Small intestine (tissue), 7 donors: ENCODE data around the gene TAX1BP1. TPM values are rescaled to one million over a fixed set of nuclear protein-coding genes. Genes with fewer than 3 reads are reported as not detected.

Source experiments
- DNase-seq, 2 donors: peaks; one replicate each; pipeline versions ENCODE4 v3.0.0 to v3.0.0-alpha.2; 2013
- FAIRE-seq: peaks from 2 replicates; lab custom pipeline; 2012; peaks lifted over from hg19 to GRCh38; lab: Jason Lieb, UNC
- H3K27ac ChIP-seq, 3 donors: one replicate each; pipeline ENCODE4 v1.5.1; 2013; ENCODE audit warnings: low read length in 2 of 3, mild to moderate bottlenecking in 2 of 3, control low read depth in 1 of 3, inconsistent platforms in 1 of 3, low read depth in 1 of 3, moderate library complexity in 1 of 3
- H3K27me3 ChIP-seq, 3 donors: one replicate each; pipeline ENCODE4 v1.6.1; 2013; ENCODE audit warnings: low read length in 3 of 3, inconsistent platforms in 1 of 3; ENCODE audit not compliant: control insufficient read depth in 3 of 3, insufficient read depth in 3 of 3
- H3K36me3 ChIP-seq, 3 donors: one replicate each; pipeline ENCODE4 v1.6.1; 2013; ENCODE audit warnings: low read length in 3 of 3, inconsistent platforms in 1 of 3, low read depth in 1 of 3, mild to moderate bottlenecking in 1 of 3, moderate library complexity in 1 of 3; ENCODE audit not compliant: control insufficient read depth in 3 of 3, insufficient read depth in 2 of 3
- H3K4me1 ChIP-seq, 3 donors: one replicate each; pipeline ENCODE4 v1.6.1; 2013; ENCODE audit warnings: low read length in 2 of 3, inconsistent platforms in 1 of 3, low read depth in 1 of 3, mild to moderate bottlenecking in 1 of 3, moderate library complexity in 1 of 3; ENCODE audit not compliant: control insufficient read depth in 3 of 3, insufficient read depth in 2 of 3
- H3K4me3 ChIP-seq, 3 donors: one replicate each; pipeline ENCODE4 v1.5.1; 2013; ENCODE audit warnings: low read length in 3 of 3, control low read depth in 1 of 3, inconsistent platforms in 1 of 3, low read depth in 1 of 3, mild to moderate bottlenecking in 1 of 3, moderate library complexity in 1 of 3
- H3K9me3 ChIP-seq, 2 donors: one replicate each; pipeline ENCODE4 v1.6.1; 2013; ENCODE audit warnings: low read depth in 1 of 2, low read length in 1 of 2; ENCODE audit not compliant: control insufficient read depth in 2 of 2, insufficient read depth in 1 of 2
- WGBS, 3 donors: extraction: QIAGEN DNeasy Blood & Tissue Kit; methylation state at CpG; one replicate each; pipeline ENCODE4 v1.1.7; 2013; 5-methylcytosine and 5-hydroxymethylcytosine counted together
- polyA plus RNA-seq, 4 donors: library from polyadenylated mRNA; stranded (reverse) in 3 of 4; unstranded in 1 of 4; fragments of 200-250 nt in 3 of 4; fragments of 120-200 nt in 1 of 4; gene quantifications; one replicate each; pipeline versions ENCODE4 v1.2.1 to v1.2.3, GENCODE V29; 2013
- donor health status: healthy with polysubstance abuse.
- donor health status: control.
- donor health status: control.
- donor health status: Bipolar disorder and iron deficiency.
- donor health status: healthy.

TAX1BP1 gene
- polyA plus RNA-seq, 4 donors, result 60.8 to 96.6 (median 81.3) TPM

GRCh38 chr7:27861747-27862146, 121.8 kb downstream of the TAX1BP1 start:
- Histone ChIP-seq H3K36me3 (no peaks in the 10 kb centered on the region), H3K9me3 (no peaks in the 10 kb centered on the region), H3K4me3 (no peak overlapping the region), H3K4me1 (no peaks in the 10 kb centered on the region), H3K27ac (no peak overlapping the region), H3K27me3 (no peaks in the 10 kb centered on the region)
- 72 to 85% (median 74%) methylated on average over 3 of the region's 3 CpGs for WGBS, 3 donors
- DNase-seq, result no peak
- no peak for FAIRE-seq

GRCh38 chr7:27863880-27864279, 123.9 kb downstream of the TAX1BP1 start:
- Histone ChIP-seq H3K9me3 (no peaks in the 10 kb centered on the region), H3K27me3 (no peaks in the 10 kb centered on the region), H3K4me3 (no peak overlapping the region), H3K27ac (no peak overlapping the region), H3K36me3 (no peaks in the 10 kb centered on the region), H3K4me1 (no peaks in the 10 kb centered on the region)
- WGBS, 3 donors, result 85 to 93% (median 92%) methylated on average over 11 of the region's 11 CpGs
- FAIRE-seq (no peak), DNase-seq (no peak)

GRCh38 chr7:27866256-27866655, 126.3 kb downstream of the TAX1BP1 start:
- FAIRE-seq (no peak), DNase-seq (peak in 1 of 2 donors; percentile 6)
- WGBS, 3 donors, result 26 to 43% (median 41%) methylated on average over 2 of the region's 2 CpGs

GRCh38 chr7:27866828-27867672, 127.1 kb downstream of the TAX1BP1 start:
- 88 to 92% (median 90%) methylated on average over 17 of the region's 17 CpGs for WGBS, 3 donors
- no peaks in the 10 kb centered on the region for H3K36me3 ChIP-seq
- no peaks in the 10 kb centered on the region for H3K9me3 ChIP-seq
- no peaks in the 10 kb centered on the region for H3K27me3 ChIP-seq
- H3K4me1 ChIP-seq, result no peaks in the 10 kb centered on the region
- FAIRE-seq, result no peak
- no peak overlapping the region for H3K4me3 ChIP-seq
- H3K27ac ChIP-seq, result no peak overlapping the region
- no peak for DNase-seq

More at GRCh38 chr7:27866256-27866655, 126.3 kb downstream of the TAX1BP1 start:
- no peaks in the 10 kb centered on the region for H3K4me1 ChIP-seq
- no peaks in the 10 kb centered on the region for H3K27me3 ChIP-seq
- H3K27ac ChIP-seq, result no peak overlapping the region
- no peaks in the 10 kb centered on the region for H3K9me3 ChIP-seq
- no peak overlapping the region for H3K4me3 ChIP-seq
- no peaks in the 10 kb centered on the region for H3K36me3 ChIP-seq

- Histone ChIP-seq H3K27me3 (no peaks in the 10 kb centered on the region), H3K4me3 (no peak overlapping the region), H3K9me3 (no peaks in the 10 kb centered on the region), H3K4me1 (no peaks in the 10 kb centered on the region), H3K36me3 (no peaks in the 10 kb centered on the region), H3K27ac (no peak overlapping the region)
- WGBS, 3 donors, result 90 to 94% (median 92%) methylated on average over 15 of the region's 15 CpGs
- FAIRE-seq (no peak), DNase-seq (no peak)
These were observed 128.2 kb downstream of the TAX1BP1 start for GRCh38 chr7:27868131-27868550.

GRCh38 chr7:27869056-27869455, 129.1 kb downstream of the TAX1BP1 start:
- H3K36me3 ChIP-seq, result no peaks in the 10 kb centered on the region
- no peak overlapping the region for H3K27ac ChIP-seq
- FAIRE-seq, result no peak
- H3K4me1 ChIP-seq, result peaks cover 0 to 7% (median 2%) of the 10 kb centered on the region in 3 donors
- H3K4me3 ChIP-seq, result no peak overlapping the region
- H3K27me3 ChIP-seq, result no peaks in the 10 kb centered on the region
- H3K9me3 ChIP-seq, result no peaks in the 10 kb centered on the region
- DNase-seq, result no peak
- 89 to 93% (median 92%) methylated on average over 7 of the region's 7 CpGs for WGBS, 3 donors

GRCh38 chr7:27870595-27870994, 130.6 kb downstream of the TAX1BP1 start:
- H3K9me3 ChIP-seq, result no peaks in the 10 kb centered on the region
- no peak for FAIRE-seq
- no peaks in the 10 kb centered on the region for H3K27me3 ChIP-seq
- peaks cover 0 to 8% (median 2%) of the 10 kb centered on the region in 3 donors for H3K4me1 ChIP-seq
- WGBS, 3 donors, result 82 to 92% (median 84%) methylated on average over 5 of the region's 5 CpGs
- H3K4me3 ChIP-seq, result no peak overlapping the region
- H3K27ac ChIP-seq, result no peak overlapping the region
- DNase-seq, result no peak
- no peaks in the 10 kb centered on the region for H3K36me3 ChIP-seq

GRCh38 chr7:27871086-27871485, 131.1 kb downstream of the TAX1BP1 start:
- Histone ChIP-seq H3K4me3 (no peak overlapping the region), H3K27me3 (no peaks in the 10 kb centered on the region), H3K36me3 (no peaks in the 10 kb centered on the region), H3K9me3 (no peaks in the 10 kb centered on the region), H3K27ac (no peak overlapping the region), H3K4me1 (peaks cover 0 to 8% (median 2%) of the 10 kb centered on the region in 3 donors)
- DNase-seq (no peak), FAIRE-seq (no peak)
- 71 to 84% (median 78%) methylated on average over 3 of the region's 3 CpGs for WGBS, 3 donors
